Loucy (cell line): ENCODE measurements around the gene FAR2.

Source experiments
- CTCF ChIP-seq: fragments of 200-600 bp; sonication (generic); conservative IDR thresholded peaks from 2 replicates; pipeline ENCODE4 v1.5.1; 2014; ENCODE audit warnings: mild to moderate bottlenecking, antibody characterized with exemption, low read length
- EZH2phosphoT487 ChIP-seq: fragments of 200-600 bp; IDR thresholded peaks from 2 replicates; pipeline ENCODE4 v1.6.1; 2018; ENCODE audit warnings: antibody characterized with exemption, mild to moderate bottlenecking, moderate library complexity, borderline replicate concordance

- TF ChIP-seq CTCF, result no peak
- TF ChIP-seq EZH2phosphoT487, result no peak
These were observed 32.7 kb upstream of the FAR2 start for GRCh38 chr12:29116414-29116813.
